ENCODE results near the gene TP63.

The TP63 gene

DNA sequence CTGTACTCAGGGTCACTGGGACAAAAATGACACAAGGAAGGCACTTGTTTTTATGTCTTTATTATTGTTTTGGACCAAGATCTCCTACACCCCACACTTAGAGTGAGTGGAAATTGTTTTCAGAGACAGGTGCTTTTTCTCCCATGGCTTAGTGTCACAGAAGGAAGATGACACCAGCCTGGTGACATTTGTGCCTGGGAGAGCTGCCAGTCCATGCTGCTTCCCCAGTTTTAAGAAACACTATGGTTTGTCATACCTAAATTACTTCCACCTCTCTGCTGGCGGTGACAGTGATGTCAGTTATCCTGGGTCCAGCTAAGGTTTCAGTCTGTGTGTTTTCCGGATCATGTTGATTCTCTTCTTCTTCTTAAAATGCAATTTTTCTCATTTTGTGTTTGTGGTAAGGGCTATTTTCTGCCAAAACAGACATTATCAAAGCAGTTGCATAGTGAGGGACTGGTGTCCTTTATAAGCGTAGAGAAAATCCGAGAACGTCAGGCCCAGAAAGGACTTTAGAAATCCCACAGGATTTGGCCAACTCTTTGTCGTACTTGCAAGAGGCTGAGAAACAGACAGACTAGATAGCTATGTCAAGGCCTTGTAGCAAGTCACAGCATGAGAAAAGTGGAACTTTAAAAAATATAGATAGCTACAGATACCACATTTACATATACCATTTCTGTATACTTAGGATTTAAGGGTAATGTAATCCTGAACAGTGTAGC is 149.5 kb downstream of the TP63 start:
- no peak for DNase-seq (ENCODE audit: low read depth)

DNA sequence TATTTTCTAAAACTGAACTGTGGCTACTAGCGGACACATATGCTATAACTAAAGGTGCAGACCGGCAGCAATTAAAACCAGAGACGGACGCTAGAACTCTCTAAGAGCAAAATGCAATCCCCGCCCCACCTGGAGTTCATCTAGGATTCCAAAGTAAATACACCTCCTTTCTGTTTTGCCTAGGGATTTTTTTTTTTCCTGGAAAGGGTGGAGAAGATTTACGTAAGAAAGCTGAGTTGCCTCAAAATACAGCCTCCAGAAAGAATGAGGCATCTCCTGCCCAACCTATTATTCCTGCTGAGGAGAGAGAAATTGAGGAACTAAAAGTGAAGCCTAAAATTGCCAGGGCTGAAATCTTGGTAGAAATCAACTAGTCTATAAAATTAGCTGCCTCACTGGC is 150.2 kb downstream of the TP63 start:
- no peak for DNase-seq (ENCODE audit: low read depth)

DNA sequence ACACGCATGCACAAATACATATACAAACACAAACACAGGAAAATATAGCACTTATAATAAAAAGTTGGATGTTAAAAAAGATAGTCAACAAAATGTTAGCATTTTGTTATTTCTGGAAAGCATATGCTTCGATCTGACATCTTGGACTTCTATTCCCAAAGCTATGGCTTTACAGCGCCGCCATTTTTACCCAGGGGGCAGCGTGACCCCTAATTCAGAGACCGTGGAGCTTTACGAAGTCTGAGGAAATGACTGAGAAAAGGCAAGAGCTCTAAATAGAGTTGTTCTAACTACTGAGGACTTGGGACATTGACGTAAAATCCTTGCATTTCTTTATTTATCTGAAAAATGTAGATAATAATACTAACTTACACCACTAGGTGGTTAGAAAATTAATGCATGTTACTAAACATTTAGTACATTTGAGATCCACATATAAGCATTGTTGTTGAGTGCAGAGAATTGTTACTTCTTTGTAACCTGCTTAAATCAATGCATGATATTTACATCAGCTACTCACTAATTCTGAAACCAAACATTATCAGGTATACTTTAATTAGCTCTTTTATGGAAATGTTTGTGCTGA is 155.4 kb downstream of the TP63 start:
- no peak for DNase-seq (ENCODE audit: low read depth)

DNA sequence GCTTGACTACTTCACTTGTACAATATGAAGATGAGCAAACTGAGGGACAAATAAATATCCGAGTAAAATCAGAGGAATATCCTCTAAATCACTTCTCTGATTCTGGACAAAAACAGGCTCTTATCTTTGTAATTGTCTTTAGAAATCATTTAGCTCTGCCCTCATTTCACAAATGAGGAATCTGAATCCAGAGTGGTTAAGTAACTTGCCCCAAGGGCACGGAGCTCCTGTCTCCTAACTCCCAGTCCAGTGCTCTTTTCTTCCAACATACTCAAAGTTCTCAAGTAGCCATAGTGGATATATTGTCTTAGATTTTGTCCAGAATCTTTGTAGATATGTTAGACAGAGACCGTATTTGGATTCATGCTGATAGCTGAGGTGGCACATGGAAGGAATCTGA is 156.0 kb downstream of the TP63 start:
- no peak for DNase-seq (ENCODE audit: low read depth)

DNA sequence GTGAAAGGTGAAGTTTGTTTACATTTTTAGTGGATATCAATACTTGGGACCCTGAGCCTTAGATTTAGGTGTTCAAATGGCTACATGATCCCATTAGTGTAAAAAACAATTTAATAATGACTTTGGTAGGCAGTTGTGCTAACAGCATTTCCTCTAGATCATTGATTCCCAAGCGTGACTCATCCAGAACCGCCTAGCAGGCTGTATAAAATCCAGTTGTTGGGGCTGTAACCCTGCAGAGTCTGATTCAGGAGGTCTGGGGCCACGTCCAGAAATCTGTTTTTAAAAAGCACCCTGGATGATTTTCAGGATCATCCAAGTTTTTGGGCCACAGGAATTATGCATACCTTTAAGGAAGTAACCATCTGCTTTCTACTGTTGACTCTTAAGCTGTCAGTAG is 156.4 kb downstream of the TP63 start:
- no peak for DNase-seq (ENCODE audit: low read depth)

DNA sequence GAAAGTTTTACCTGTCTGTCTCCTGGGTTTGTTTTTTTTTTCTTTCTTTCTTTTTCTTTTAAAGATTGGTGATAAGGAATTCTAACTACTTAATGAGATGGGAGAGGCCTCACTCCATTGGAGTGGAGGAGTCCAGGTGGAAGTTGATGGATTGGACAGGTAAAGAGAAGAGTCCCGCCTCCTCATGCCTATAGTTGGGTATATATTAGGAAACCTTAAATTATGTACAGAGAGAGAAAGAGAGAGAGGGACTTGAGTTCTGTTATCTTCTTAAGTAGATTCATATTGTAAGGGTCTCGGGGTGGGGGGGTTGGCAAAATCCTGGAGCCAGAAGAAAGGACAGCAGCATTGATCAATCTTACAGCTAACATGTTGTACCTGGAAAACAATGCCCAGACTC is 158.2 kb downstream of the TP63 start:
- no peak for DNase-seq (ENCODE audit: low read depth)

DNA sequence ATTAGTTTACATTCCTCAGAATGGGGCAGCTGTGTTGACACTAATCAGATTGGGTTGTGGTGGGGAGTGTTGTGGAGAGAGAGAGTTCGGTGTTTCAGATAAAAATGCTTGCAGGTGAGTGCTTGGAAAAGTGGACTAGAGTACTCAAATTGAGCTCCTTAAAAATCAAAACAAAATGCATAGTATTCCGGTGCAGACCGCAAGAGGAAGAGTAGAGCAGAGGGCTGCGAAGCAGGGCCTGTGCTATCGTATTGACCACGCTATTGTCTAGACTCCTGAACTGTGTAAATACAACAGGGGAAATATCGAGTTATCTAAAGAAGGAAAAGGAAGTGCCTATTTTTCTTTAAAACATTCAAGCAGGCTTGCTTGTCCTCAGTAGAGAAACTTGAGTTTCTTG is 159.5 kb downstream of the TP63 start:
- DNase-seq (ENCODE audit: low read depth) = no peak

DNA sequence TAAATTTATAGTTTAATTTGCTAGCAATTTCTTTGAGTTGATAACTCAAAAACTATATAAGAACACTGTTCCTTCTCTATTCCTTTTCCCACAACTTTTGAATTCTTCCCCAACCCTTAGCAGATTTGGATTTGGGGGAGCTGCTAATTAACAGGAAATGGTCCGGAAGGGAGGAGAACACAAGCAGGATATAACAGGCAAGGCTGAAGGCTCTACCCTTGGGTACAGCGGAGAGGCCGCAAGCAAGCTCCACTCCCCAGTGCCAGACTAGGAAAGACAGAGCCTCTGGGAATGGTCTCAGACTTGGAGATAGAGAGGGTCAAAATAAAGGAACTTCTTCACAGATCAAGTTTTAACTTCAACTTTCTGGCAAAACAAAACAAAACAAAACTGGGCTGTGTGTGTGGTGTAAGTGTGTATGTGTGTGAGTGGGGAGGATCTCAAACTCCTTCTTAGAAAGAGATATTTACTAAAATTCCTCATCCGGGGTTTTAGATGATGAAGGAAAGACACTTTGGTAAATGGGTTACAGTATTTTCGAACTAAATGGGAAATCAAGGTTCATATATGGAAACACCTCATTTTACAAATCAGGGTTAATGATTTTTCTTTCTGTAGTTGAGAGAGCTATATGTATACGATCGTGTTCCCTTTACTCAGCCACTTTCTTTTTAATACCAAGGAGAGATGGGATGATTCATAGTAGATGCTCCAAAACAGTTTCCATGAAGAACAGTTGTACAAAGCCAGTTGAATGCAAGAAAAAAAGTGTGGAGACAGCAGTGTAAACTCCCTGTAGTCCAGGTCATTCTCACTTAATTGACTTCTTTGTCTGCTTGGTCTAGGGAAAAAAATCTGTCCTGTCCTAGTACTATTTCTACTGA is 161.1 kb downstream of the TP63 start:
- no peak for DNase-seq (ENCODE audit: low read depth)

DNA sequence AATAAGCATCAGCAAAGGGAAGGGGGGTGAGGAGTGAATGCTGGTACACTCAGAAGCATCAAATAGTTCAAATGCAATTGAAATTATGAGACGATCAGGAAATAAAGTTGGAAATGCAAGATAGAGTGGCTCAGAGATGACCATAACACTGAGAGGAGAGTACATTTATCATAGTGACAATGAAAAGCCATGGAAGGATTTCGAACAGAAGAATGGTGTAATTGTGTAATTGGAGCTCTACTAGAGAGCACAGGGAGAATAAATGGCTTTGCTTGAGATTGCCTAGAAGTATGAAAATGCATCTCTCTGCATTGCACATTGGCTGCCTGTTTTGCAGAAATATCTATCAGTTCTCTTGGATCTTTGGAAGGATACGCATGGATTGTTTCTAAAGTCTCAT is 163.3 kb downstream of the TP63 start:
- DNase-seq (ENCODE audit: low read depth) = no peak

DNA sequence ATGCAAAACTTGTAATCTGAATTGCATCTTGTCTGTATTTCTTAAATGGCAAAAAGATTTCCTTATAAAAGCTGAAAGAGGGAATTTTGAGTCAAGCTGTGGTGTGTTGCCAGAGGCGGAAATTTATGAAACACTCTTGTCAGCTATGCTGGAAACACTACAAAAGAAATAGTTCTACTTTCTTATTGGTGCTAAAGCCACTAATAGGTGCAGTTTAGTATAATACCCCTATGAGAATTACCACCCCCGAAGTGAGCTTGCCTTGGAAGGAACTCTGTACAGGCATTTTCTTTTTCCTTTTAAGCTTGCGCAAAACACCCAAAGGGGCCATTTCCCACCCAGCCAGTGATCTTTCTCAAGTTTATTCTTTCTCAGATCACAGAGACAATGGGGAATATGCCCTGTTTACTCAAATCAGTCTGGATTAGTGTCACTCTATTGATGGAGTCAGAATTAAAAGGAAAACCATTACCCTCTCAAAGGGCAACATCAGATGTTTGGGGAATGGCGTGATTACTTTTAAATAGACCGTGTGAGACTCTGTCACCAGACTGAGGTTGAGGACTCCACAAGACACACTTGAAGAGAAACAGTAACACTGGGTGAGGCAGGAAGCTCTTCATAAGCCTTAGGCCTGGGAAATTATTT is 166.0 kb downstream of the TP63 start:
- DNase-seq (ENCODE audit: low read depth) = no peak

DNA sequence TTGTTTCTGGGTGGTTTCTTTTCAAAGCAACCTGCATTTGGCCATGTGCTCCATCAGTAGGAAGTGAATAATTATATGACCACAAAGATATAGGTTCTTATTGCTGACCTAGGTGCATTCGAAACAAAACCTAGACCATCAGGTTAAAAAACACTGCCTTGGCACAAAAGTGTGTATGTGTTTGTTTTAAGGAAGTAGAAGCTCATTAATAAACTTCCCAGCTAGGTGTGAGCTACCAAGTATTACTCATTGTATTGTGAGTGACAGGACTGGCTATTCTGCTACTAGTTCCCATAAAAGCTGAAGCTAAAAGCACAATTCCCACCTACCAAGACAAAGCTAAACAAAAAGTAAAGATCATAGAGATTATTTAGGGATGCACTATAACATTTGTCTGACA is 168.2 kb downstream of the TP63 start:
- DNase-seq (ENCODE audit: low read depth) = no peak

DNA sequence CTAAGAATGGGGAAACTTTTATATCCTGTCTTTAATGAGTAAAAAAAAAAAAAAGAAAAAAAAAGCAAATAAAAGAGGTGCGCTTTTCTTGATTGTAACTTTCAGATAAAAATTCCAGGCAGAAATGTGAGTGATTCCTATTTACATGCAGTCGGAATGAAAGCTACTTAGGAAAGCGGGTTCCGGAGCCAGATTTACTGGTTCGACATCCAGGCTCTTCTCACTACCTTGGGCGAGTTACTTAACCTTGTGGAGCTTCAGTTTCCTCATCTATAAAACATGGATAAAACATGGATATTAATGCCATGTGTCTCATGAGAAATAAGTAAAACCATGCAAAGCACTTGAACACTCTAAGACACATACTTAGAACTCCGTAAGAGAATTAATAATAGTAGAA is 169.2 kb downstream of the TP63 start:
- no peak for DNase-seq (ENCODE audit: low read depth)

DNA sequence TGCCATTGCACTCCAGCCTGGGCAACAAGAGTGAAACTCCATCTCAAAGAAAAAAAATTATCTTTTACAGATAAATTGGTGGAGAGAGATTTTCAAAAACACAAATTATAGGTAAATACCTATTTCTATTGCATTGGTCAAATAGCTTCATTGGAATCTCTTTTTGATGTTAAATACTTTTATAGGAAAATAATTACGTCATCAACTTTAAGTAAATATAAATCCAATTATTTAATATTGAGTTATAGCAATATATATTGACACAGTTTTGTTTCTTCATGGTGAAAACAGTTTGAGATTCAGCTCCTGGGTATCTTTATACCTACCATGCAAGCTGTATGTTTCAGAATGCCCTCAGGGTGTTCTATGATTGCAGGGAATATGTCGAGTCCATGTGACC is 172.1 kb downstream of the TP63 start:
- no peak for DNase-seq (ENCODE audit: low read depth)

DNA sequence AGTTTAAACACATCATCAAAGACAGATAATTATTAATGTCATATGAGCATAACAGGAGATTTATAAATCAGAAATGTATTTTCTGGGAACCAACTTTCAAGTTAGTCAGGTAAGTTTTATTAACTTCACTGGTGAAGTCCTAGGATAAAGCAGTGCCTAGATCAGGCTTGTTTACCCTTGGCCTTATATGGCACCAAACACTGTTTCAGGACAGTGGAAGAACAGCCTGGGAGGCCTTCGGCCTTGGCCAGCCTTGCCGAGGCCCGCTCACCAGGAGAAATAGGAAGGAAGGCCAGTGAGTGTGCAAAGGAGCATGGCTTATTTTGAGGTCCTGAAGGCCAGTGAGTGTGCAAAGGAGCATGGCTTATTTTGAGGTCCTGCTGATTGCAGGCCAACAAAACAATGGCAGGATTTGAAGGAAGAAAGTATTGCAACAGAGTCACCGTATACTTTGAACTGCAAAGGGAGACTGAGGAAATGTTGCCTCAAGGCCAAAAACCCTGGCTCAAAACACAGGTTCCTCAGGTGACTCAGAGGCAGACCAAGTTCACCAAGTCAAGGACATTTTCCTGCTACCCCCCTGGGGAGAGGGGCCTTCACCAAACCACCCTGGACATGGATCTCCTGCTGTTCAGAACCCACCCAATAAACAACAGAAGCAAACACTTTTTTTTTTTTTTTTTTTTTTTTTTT is 174.3 kb downstream of the TP63 start:
- no peak for DNase-seq (ENCODE audit: low read depth)

DNA sequence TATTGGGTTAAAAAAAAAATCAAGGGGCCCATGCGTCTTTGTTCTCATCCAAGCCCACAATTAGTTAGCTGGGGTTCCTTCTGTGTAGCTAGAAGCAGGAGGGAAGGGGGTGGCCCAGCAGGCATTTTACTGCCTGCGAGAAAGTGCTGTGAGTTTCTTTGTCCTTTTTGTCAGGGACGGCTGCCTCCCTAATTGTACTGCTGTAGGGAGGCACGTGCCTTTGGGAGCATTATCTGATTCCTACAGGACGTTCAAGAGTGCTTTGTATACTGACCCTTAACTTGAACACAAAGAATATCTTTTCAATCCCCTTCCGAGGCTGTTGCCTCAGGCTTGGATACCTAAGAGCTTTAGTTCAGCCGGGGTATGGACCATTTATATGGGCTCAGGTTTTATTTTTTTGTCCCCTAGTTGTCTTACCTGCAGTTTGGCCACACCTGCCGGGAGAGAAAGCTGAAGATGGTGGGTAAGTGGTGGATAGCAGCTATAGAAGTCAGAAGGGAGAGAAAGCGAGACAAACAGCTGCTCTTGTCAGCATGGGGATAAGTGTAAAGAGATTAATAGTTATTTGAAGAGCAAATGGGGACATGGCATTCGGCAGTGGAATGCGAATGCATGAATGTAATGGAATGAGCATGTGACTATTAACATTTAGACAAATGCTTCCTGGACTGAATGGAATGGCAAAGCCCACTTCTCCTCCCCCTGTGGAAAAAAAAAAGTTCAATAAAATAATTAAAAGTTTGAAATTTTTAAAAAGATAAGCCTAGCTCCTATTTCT is 175.2 kb downstream of the TP63 start:
- no peak for DNase-seq (ENCODE audit: low read depth)

DNA sequence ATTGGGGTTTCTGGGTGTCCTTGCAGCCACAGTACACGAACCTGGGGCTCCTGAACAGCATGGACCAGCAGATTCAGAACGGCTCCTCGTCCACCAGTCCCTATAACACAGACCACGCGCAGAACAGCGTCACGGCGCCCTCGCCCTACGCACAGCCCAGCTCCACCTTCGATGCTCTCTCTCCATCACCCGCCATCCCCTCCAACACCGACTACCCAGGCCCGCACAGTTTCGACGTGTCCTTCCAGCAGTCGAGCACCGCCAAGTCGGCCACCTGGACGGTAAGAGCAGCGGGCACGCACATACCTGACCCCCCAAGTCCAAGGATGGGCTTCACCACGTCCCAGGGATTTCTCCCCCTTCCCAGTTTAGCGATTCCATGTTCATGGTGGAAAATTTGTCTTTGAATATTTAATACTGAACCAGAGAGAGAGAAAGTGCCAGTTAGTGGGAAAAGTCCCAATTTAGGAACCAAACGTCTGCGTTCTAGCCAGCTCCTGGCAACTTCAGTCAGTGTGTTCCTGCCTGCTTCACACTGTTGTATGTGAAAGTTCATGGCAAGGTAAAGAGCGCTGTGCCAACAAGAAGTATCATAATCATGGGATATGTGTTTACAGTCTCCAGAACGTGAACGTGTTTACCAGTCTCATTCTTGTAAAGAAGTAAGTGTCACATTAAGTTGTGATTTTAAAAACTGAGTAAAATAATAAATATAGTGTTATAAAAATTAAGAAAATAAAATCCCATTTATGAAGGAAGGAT is 177.2 kb downstream of the TP63 start:
- no peak for DNase-seq (ENCODE audit: low read depth)

DNA sequence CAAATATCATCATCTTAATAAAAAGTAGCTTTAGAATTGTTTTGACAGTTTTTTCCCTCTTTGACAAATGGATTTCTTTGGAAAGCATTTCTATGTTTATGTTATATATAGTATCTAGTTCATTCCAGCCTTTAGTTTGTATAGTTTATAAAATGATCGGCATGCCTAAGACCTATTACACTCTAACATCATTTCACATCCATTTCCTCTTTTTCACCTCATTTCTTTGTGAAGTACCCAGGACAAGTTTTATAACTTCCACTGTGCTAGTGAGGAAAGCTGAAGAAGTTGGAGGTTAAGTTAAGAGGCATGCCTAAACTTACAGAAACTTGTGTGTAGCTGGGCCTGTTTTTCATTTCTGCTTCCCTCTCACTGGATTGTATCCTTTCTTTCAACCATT is 178.4 kb downstream of the TP63 start:
- no peak for DNase-seq (ENCODE audit: low read depth)

DNA sequence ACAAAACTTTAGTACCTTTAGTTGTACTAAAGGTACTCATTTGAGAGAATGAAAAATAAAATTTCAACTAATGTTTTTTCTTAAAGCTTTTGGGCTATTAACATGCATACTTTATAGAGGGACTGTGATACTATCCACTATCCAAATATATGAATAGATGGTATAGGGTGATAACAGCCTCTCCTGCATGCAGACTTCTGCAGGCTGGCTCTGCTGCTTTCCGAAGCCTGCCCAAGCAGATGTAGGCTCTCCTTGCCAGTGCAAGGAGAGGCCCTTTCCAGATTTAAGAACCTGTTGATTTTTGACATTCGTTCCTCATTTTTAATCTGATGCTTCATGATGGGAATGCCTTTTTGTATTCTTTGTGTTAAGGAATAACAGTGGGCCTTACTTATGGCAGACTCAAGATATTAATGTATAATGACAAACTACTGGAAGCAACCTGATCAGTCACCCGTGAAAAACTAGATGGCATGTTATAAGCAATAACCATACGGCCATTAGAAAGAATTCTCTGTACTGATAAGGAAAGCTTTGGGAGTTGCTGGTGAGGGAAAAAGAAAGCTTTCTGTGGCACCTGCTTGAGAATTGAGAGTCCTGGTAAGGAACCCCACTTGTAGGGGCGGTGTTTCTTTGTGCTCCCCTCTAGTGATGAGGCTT is 181.7 kb downstream of the TP63 start:
- no peak for DNase-seq (ENCODE audit: low read depth)

DNA sequence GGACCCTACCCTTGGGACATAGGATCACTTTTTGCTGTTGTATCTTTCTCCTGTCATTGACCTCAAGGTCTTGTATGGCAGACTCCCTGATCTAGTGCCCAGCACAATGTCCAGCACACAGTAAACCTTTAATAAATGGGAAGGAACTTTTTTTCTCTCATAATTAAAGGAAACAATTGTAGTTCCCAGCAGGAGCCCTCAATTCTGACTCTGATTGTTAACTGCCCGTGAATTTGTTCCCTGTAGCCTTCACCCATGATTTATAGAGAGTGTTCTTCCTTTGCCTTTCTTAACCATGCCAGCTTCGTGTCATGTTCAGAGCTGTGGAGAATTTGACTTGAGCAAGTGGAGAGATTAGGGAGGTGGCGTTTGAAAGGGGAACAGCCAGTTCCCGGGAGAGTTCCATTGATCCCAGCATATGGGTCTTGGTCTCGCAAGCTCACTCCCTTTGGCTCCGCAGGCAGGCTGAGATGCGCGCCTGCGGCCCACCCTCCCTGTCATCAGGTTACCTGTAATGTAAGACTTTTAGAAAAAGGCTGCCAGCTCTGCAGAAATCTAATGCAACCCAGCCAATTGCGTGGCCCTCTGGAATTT is 182.6 kb downstream of the TP63 start:
- no peak for DNase-seq (ENCODE audit: low read depth)

DNA sequence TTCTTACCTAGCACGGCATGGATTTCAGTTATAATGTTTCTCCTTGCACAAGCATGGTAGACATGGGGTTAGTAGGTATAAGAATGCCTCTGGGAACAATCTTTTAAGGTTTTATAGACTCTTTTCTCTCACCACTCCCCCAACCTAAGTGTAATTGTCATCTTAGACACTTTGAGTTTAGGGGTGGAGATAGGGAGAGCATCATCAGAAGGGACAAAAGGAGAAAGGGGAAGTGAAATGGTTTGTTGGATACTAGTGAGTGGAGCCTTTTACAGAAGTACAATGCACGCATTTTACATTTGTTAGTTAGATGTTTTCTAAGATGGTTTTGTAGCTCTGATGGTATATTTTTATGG is 189.2 kb downstream of the TP63 start:
- DNase-seq (ENCODE audit: low read depth) = no peak
